HL-60 (cell line): ENCODE data around the gene HOXD11.
A peak's percentile ranks its signal among the peaks of the same experiment; 100 is the strongest.

Experiments used
- DNase-seq, 2 experiments: peaks; one replicate each; pipeline ENCODE4 v3.0.0-alpha.2; 2010 to 2020; ENCODE audit warnings: low read depth in 1 of 2, low spot score in 1 of 2
- H3K27ac ChIP-seq: fragments of 250-450 bp; sonication (Bioruptor Pico); replicated peaks from 2 replicates; pipeline ENCODE4 v1.5.1; 2020; ENCODE audit warnings: mild to moderate bottlenecking, moderate library complexity
- H3K27me3 ChIP-seq: fragments of 250-450 bp; sonication (Bioruptor Pico); 2 replicates; pipeline ENCODE4 v1.5.1; 2021; ENCODE audit warnings: mild to moderate bottlenecking, moderate library complexity; ENCODE audit not compliant: insufficient read depth, poor library complexity, severe bottlenecking
- H3K4me3 ChIP-seq: replicated peaks from 2 replicates; pipeline ENCODE4 v1.5.1; 2011; ENCODE audit warnings: mild to moderate bottlenecking, control low read depth, low read length; ENCODE audit not compliant: insufficient read depth
- CTCF ChIP-seq: IDR thresholded peaks from one replicate; pipeline ENCODE4 v1.5.1; 2011; ENCODE audit warnings: low read length, control low read depth, inconsistent platforms; ENCODE audit not compliant: insufficient read depth
- GABPA ChIP-seq: IDR thresholded peaks from 2 replicates; pipeline ENCODE4 v1.6.1; 2012; ENCODE audit warnings: low read depth
- POLR2AphosphoS5 ChIP-seq: IDR thresholded peaks from 2 replicates; pipeline ENCODE4 v1.6.1; 2012; ENCODE audit warnings: low read depth
- REST ChIP-seq: IDR thresholded peaks from 2 replicates; pipeline ENCODE4 v1.6.1; 2012; ENCODE audit warnings: low read depth; ENCODE audit not compliant: insufficient replicate concordance
- SPI1 ChIP-seq: IDR thresholded peaks from 2 replicates; pipeline ENCODE4 v1.6.1; 2012; ENCODE audit warnings: low read depth, mild to moderate bottlenecking, borderline replicate concordance

Gene HOXD11

GRCh38 chr2:176085120-176085788 is 21.8 kb upstream of the HOXD11 start:
- Histone ChIP-seq H3K4me3 (no peak overlapping the region), H3K27ac (no peak overlapping the region)
- DNase-seq, result no peak

GRCh38 chr2:176085861-176086771 is 21.0 kb upstream of the HOXD11 start:
- Histone ChIP-seq H3K27me3 (peaks cover 96% of the 10 kb centered on the region), H3K4me3 (no peak overlapping the region), H3K27ac (no peak overlapping the region)
- no peak for TF ChIP-seq GABPA
- no peak for TF ChIP-seq SPI1
- TF ChIP-seq REST, result no peak
- no peak for TF ChIP-seq POLR2AphosphoS5
- no peak for TF ChIP-seq CTCF
- peak in 1 of 2 experiments; percentile 43 for DNase-seq

More at GRCh38 chr2:176085120-176085788, 21.8 kb upstream of the HOXD11 start:
- no peak for TF ChIP-seq CTCF
- no peak for TF ChIP-seq REST
- TF ChIP-seq SPI1, result no peak
- no peak for TF ChIP-seq GABPA
- no peak for TF ChIP-seq POLR2AphosphoS5
- H3K27me3 ChIP-seq, result peaks cover 93% of the 10 kb centered on the region

GRCh38 chr2:176087330-176088047 is 19.6 kb upstream of the HOXD11 start:
- Histone ChIP-seq H3K27me3 (peaks cover 92% of the 10 kb centered on the region), H3K4me3 (peak overlapping the region; percentile 33), H3K27ac (no peak overlapping the region)
- TF ChIP-seq SPI1 (no peak), CTCF (no peak), REST (no peak), POLR2AphosphoS5 (no peak), GABPA (no peak)
- DNase-seq, result no peak
